Parathyroid adenoma (tissue), 2 donors: ENCODE results near the gene P2RX3.

Source experiments
- H2AFZ ChIP-seq: fragments of 300-600 bp; sonication (generic); one replicate; pipeline ENCODE4 v1.7.0; 2017; ENCODE audit warnings: antibody characterized with exemption, mild to moderate bottlenecking
- H3K27ac ChIP-seq: fragments of 300-600 bp; sonication (generic); one replicate; pipeline ENCODE4 v1.7.0; 2017
- H3K27me3 ChIP-seq: fragments of 300-600 bp; sonication (generic); one replicate; pipeline ENCODE4 v1.7.0; 2017; ENCODE audit warnings: low read length; ENCODE audit not compliant: control insufficient read depth, insufficient read depth
- H3K36me3 ChIP-seq: fragments of 300-600 bp; sonication (generic); one replicate; pipeline ENCODE4 v1.7.0; 2017; ENCODE audit warnings: low read length; ENCODE audit not compliant: control insufficient read depth, insufficient read depth
- H3K4me1 ChIP-seq: fragments of 300-600 bp; sonication (generic); one replicate; pipeline ENCODE4 v1.7.0; 2017; ENCODE audit warnings: control low read depth
- H3K4me2 ChIP-seq: fragments of 300-600 bp; sonication (generic); one replicate; pipeline ENCODE4 v1.7.0; 2017; ENCODE audit warnings: low read length
- H3K4me3 ChIP-seq: fragments of 300-600 bp; sonication (generic); one replicate; pipeline ENCODE4 v1.7.0; 2017; ENCODE audit warnings: low read depth, low read length
- H3K79me2 ChIP-seq: fragments of 300-600 bp; sonication (generic); one replicate; pipeline ENCODE4 v1.7.0; 2017; ENCODE audit warnings: control low read depth
- H3K9ac ChIP-seq: fragments of 300-600 bp; sonication (generic); one replicate; pipeline ENCODE4 v1.7.0; 2017; ENCODE audit warnings: mild to moderate bottlenecking
- H3K9me3 ChIP-seq: fragments of 300-600 bp; sonication (generic); one replicate; pipeline ENCODE4 v1.7.0; 2017; ENCODE audit warnings: low read length; ENCODE audit not compliant: control insufficient read depth
- CTCF ChIP-seq: fragments of 300-600 bp; sonication (generic); IDR thresholded peaks from one replicate; pipeline ENCODE4 v1.7.0; 2017; ENCODE audit warnings: antibody characterized with exemption, mild to moderate bottlenecking
- donor health status: primary hyperparathyroidism.

P2RX3 gene

GRCh38 chr11:57353036-57353435, 14.9 kb downstream of the P2RX3 start:
- H3K4me3 ChIP-seq: no peak overlapping the region
- H3K4me2 ChIP-seq: no peak overlapping the region
- no peak for TF ChIP-seq CTCF
- no peaks in the 10 kb centered on the region for H3K9me3 ChIP-seq
- H3K36me3 ChIP-seq: no peaks in the 10 kb centered on the region
- no peaks in the 10 kb centered on the region for H3K79me2 ChIP-seq
- no peaks in the 10 kb centered on the region for H3K27me3 ChIP-seq
- H3K4me1 ChIP-seq: no peaks in the 10 kb centered on the region
- no peak overlapping the region for H3K27ac ChIP-seq
- no peak overlapping the region for H2AFZ ChIP-seq
- H3K9ac ChIP-seq: no peak overlapping the region

GRCh38 chr11:57353446-57353845, 15.3 kb downstream of the P2RX3 start:
- Histone ChIP-seq H3K36me3 (no peaks in the 10 kb centered on the region), H3K4me3 (no peak overlapping the region), H3K79me2 (no peaks in the 10 kb centered on the region), H3K4me2 (no peak overlapping the region), H2AFZ (no peak overlapping the region), H3K9ac (no peak overlapping the region), H3K27me3 (no peaks in the 10 kb centered on the region), H3K27ac (no peak overlapping the region), H3K9me3 (no peaks in the 10 kb centered on the region), H3K4me1 (no peaks in the 10 kb centered on the region)
- TF ChIP-seq CTCF: no peak

- TF ChIP-seq CTCF: no peak
- Histone ChIP-seq H3K4me1 (no peaks in the 10 kb centered on the region), H3K9ac (no peak overlapping the region), H3K27ac (no peak overlapping the region), H3K27me3 (no peaks in the 10 kb centered on the region), H2AFZ (no peak overlapping the region), H3K4me2 (no peak overlapping the region), H3K36me3 (no peaks in the 10 kb centered on the region), H3K79me2 (no peaks in the 10 kb centered on the region), H3K4me3 (no peak overlapping the region), H3K9me3 (no peaks in the 10 kb centered on the region)
These were observed 15.7 kb downstream of the P2RX3 start for GRCh38 chr11:57353852-57354251.

GRCh38 chr11:57354699-57355098, 16.5 kb downstream of the P2RX3 start:
- Histone ChIP-seq H3K4me3 (no peak overlapping the region), H2AFZ (no peak overlapping the region), H3K27ac (no peak overlapping the region), H3K79me2 (no peaks in the 10 kb centered on the region), H3K36me3 (no peaks in the 10 kb centered on the region), H3K9me3 (no peaks in the 10 kb centered on the region), H3K9ac (no peak overlapping the region), H3K27me3 (no peaks in the 10 kb centered on the region), H3K4me2 (no peak overlapping the region), H3K4me1 (no peaks in the 10 kb centered on the region)
- no peak for TF ChIP-seq CTCF

- H3K4me1 ChIP-seq: no peaks in the 10 kb centered on the region
- no peak overlapping the region for H2AFZ ChIP-seq
- TF ChIP-seq CTCF: no peak
- no peaks in the 10 kb centered on the region for H3K79me2 ChIP-seq
- no peak overlapping the region for H3K4me3 ChIP-seq
- no peak overlapping the region for H3K9ac ChIP-seq
- H3K27me3 ChIP-seq: no peaks in the 10 kb centered on the region
- H3K27ac ChIP-seq: no peak overlapping the region
- no peaks in the 10 kb centered on the region for H3K9me3 ChIP-seq
- no peaks in the 10 kb centered on the region for H3K36me3 ChIP-seq
- no peak overlapping the region for H3K4me2 ChIP-seq
These were observed 18.1 kb downstream of the P2RX3 start for GRCh38 chr11:57356268-57356667.
